Hindlimb muscle (tissue), 1 donor: ENCODE data around the gene GJD3. TPM values are rescaled to one million over a fixed set of nuclear protein-coding genes. Genes with fewer than 3 reads are reported as not detected.

Source experiments
- DNase-seq: peaks from one replicate; pipeline ENCODE4 v3.0.0-alpha.2; 2013
- polyA plus RNA-seq: library from polyadenylated mRNA; unstranded; fragments of 120-200 nt; gene quantifications from one replicate; pipeline ENCODE4 v1.2.1, GENCODE V29; 2013; ENCODE audit not compliant: insufficient read length

GJD3 gene
- polyA plus RNA-seq, 1 donor: 0.43 TPM

GRCh38 chr17:40351359-40352236 lies 12.9 kb downstream of the GJD3 start:
- no peak for DNase-seq

DNA sequence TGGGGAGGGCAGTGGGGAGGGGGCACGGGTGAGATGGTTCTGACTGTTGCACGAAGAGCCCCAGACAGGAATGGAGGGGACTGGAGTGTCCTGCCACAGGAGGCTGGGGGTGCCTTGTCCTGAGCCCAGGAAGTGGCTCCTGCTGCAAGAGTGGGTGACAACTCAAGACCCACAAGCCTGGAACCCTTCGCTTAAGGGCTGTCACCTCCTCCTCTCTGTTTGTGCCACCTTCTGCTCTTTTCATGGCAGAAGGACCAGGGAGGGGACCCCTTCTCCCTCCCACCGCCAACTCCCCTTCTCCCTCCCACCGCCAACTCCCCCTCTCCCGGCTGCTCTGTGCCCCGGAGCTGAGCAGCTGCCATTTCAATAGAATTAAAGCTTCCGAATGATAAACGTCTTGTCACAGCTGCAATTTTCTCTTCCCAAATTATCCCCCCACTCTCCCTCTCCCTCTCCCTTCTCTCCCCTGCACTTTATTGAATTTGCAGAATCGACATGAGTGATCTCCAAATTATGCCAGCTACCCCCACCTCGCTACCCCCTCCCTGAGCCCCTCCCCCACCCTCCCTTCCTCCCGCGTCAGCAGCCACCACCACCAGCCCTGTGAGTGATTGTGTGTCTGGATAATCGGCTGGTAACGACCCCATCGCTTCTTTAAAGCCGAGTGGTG lies 13.7 kb downstream of the GJD3 start:
- no peak for DNase-seq

GRCh38 chr17:40349895-40350688 lies 14.4 kb downstream of the GJD3 start:
- DNase-seq: no peak

GRCh38 chr17:40349477-40349894 lies 15.1 kb downstream of the GJD3 start:
- DNase-seq: no peak

DNA sequence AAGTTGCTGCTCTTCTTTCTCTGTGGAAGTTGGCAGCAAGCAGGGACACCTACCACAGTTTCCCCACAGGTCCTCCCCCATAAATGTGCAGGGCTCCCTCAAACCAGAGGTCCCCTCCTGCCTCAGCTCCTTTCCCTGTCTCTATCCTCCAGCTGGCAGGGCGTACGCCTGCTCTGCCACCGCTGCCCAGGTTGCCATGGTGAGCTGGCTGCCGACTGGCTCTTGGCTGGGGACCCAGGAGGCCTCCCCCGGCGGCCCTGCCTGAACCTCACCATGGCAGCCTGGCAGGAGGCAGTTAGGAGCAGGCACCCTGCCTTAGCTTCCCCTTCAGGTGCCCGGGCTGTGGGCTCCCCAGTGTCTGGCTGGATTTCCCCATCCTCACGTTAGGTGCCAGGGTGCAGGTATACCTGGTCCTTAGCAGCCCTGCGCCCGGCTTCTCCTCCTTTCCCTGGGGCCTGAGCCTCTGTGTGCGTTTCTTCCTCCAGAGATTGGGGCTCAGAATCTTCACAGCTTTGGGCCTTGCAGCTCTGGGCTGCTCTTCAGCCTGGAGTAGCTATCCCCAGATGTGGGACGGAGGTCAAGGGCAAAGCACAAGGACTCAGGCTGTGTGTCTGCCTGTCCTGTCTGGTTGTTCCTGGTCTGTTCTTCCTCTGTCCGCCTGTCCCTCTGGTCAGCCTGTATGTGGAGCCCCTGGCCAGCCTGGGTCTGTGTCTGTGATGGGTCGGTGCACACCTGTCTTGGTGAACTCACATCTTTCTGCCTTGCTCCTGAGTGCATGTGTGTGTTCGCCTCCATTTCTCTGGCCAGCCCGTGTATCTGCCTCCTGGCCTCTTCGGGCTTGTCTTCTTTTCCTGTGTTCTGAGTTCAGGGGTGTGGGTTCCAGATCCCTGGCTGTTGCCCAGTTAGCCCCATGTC lies 15.7 kb downstream of the GJD3 start:
- DNase-seq: no peak

- no peak for DNase-seq
Observed at GRCh38 chr17:40348136-40348504, 16.4 kb downstream of the GJD3 start.

- DNase-seq: no peak
Observed at GRCh38 chr17:40347319-40348135, 17.0 kb downstream of the GJD3 start.

DNA sequence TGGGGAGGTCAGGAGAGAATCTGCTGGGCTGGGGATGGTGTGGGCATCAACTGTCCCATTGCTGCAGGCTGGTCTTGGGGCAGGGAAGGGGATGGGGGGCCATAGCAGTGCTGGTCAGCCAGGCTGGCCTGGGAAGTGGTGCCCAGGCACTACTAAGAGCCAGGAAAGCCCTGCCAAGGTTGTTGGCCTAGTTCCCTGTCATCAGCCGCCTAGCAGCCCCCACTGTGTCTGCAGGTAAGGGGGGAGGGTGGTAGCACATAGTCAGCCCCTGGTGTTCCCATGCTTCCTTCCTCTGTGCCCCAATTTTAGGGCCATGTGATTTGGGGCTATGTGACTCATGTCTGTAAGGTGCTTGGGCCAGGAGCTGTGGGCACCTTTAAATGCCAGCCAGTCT lies 17.8 kb downstream of the GJD3 start:
- no peak for DNase-seq

DNA sequence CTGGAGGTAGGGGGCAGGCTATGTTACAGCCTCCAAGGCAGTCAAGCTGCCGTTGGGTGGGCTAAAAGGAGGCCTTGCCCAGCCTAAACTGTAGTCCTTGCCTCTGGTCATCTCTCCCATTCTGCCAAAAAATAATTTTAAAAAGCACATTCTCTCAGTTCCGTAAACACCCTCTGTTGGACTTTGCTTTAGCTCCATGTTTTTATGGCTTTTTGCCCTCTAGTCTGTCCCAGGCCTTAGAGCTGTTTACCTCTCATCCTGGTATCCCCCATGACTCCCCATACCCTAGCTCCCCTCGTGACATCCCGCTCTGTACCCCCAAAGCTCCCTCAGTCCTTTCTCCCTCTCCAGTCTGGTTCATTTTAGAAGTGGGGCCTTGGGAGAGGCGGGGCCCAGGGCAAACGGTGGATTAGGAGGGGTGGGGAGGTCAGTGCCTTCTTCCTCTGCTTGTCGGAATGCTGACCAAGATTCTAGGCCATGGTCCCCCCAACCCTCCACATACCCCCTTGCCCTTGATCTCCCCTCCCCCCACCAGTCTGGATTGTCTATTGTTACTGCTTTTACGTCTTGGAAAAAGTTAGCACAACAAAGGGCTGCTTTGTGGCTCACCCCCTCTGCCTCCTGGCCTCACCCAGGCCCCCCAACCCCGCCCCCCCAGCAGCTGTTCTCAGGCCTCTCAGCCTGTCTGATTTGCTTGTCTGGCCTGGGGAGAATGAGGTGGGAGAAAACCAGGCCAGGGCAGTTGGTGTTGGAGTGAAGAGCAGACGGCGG lies 18.4 kb downstream of the GJD3 start:
- no peak for DNase-seq

DNA sequence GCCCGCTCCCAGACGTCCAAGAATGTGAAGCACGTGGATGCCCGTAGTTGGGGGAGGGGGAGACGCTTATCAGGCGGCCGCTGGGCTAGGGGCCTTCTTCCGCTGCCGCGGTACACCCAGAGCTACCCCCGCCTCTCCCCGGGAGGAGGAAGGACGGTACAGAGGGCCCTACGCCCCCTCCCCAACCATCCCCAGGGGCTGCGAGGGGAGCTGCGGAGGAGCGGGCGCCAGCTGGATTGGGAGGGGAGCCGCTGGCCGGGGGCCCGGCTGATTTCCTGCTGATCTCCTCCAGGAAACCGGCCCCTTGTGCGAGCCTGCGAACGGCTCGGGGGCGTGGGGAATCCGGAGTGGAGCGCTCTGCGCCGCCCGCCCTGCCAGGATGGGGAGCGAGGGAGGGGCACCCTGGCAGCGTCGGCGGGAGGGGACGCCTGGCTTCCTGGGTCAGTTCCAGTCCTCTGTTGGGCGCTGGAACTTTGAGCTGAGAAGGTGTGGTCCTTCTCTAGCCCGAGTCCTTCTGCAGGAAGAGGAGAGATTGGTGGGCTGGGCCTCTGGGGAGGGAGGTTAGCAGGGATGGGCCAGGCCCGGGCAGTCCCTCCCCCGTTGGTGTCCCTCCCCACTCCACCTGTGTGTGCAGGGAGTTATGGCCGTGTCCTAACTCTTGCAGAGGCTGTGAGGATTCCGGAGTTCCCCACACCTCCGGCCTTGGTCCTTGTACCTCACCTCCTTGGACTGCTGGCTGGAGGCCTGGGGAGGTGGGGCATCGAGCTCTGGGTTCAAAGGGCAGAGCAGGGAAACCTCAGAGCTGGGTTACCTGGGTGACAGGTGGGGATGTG lies 19.2 kb downstream of the GJD3 start:
- peak; percentile 78 for DNase-seq

GRCh38 chr17:40344421-40345160 lies 19.9 kb downstream of the GJD3 start:
- DNase-seq: no peak

DNA sequence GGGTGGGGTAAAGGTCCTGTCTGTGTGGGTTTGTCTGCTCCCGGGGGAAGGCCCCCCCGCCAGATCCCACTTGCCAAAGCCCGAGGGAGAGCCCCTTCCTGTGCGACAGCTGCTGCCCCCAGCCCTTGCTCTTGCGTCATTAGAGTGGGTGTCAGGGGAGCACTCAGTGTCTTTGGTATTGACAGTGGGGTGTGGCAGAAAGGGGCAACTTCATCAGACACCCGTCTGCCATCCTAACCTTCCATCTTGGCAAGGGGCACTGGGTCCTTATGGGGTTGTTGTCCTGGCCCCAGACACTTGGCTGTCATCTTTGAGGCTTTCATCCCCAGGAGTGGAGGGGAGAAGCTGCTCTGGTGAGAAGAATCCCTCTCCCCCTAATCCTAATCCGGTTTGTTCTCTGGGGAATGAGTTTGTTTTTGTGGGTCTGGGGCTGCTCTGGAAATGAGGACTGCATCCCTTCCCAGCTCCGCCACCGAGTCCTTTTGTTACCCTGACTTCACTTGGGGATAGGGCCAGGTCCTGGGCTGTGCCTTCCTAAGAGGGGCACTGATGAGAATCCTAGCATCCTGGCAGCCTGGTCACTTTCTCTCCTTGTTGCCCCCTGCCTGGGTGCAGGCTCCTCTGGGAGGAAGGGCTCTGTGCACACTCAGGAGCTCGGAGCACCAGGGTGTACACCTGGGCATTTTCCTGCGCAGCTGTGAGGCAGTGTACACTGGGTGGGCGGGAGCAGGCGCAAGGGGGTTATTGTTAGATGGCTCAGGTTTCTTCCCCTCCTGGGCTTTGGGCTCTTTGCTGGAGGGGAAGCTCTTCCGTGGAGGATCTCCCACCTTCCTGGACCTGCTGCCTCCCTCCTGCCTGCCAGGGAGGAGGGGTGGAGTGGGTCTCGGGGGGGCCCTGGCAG lies 21.1 kb downstream of the GJD3 start:
- DNase-seq: no peak

DNA sequence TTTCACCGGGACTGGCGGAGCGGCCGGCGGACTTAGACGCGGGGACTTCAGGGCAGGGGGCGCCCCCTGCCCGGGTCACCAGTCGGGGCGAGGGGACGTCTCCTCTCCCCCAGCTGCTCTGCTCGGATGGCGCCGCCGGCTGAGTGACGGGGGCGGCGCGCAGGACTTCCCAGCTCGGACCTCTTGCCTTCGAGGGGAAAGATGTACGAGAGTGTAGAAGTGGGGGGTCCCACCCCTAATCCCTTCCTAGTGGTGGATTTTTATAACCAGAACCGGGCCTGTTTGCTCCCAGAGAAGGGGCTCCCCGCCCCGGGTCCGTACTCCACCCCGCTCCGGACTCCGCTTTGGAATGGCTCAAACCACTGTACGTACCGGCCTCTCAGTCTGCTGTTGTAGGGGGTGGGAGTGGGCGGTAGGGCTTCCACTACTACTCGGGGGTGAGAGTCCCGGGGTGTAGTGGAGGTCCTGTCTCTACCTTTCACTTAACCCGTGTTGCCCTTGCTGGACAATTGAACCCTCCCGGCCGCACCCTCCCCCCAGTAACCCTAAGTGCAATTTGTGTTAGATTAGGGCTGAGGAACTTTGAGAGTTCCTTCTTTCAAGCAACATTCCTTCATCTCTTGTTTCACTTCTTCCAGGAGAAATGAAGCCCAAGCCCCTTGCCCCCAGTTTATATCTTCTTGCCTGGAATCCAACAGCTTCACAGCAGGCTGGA lies 21.9 kb downstream of the GJD3 start:
- no peak for DNase-seq

DNA sequence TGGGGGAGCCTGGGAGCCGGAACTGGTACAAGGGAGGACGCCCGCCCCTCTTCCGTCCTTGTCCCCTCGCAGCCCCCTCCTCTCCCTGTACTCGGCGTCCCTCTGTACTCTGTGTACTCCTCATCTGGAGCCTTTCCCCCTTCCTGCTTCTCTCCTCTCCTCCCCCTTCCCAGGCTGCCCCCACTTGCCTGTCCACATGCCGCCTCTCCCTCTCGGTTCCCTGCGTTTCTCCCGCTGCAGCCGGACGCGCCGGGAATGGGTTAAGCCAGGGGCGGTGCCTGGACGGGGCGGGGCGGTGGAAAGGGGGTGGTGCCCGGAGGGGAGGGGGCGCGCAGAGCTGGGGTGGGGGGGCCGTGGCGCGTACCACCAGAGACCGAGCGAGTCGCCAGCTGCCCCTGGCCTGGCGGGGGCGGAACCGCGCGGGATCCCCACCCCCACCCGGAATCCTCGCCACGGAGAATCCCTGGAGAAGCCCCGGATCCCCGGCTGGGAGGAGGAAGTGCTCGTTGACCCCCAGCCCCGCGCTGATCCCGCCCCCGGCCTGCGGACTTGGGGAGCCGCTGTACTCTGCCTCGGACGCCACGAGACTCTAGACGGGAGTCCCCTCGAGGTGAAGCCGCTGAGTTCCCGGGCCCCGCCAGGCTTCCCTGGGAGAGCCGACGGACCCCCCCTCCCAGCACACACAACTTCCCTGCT lies 22.6 kb downstream of the GJD3 start:
- peak; percentile 84 for DNase-seq

GRCh38 chr17:40340880-40341807 lies 23.4 kb downstream of the GJD3 start:
- DNase-seq: no peak
